CD4-positive, alpha-beta T cell treated with Interleukin-17A for 4 hours (primary cell): ENCODE measurements around the gene MAFG.

Experiments used
- DNase-seq: peaks from one replicate; pipeline ENCODE4 v3.0.0-alpha.2; 2020; ENCODE audit warnings: mixed read lengths

The MAFG gene

DNA sequence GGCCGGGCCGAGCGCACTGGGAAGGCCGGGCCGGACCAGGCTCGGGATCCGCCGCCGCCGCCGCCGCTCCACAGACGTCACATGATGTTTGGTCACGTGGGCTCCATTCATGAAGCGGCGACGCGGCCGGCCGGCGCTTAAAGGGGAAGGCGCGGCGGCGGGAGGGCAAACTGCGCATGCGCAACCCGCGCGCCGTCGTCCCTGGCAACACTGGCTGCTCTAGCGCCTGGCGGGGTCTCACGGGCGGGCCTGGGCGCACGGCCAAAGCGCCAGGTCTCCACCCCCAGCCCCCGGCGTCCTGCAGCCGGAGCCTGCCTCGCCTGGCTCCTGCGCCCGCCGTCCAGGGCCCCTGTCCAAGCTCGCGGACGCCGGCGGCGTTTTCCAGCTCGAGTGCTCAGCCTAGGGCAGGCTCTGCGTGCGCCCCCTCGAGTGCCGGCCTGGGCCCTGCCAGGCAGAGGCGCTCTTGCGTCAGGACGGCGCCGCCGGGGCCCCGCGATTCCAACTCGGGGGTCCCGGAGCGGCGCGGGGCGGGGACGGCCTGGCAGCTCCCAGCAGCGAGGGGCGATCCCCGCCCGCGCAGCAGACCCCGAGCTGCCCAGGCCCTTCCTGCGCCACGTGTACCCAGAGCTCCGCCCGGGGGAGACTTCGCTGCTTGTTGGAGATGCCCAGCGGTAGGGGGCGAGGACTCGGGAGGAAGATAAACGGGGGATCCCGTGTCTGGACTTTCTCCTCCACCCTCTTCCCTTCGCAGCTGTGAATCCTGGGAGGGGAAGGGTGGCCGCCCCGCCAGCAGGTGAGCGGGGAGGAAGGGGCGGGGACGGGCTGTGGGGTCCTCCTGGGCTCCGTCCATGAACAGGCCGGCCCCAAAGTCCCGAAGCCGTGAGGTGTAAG is at the start of gene MAFG:
Gene MAFG, minus strand, starts transcription at position 83 of the 891 bp plus-strand sequence. CDS start 4,550 bp downstream, outside the sequence.
- peak; percentile 94 for DNase-seq

DNA sequence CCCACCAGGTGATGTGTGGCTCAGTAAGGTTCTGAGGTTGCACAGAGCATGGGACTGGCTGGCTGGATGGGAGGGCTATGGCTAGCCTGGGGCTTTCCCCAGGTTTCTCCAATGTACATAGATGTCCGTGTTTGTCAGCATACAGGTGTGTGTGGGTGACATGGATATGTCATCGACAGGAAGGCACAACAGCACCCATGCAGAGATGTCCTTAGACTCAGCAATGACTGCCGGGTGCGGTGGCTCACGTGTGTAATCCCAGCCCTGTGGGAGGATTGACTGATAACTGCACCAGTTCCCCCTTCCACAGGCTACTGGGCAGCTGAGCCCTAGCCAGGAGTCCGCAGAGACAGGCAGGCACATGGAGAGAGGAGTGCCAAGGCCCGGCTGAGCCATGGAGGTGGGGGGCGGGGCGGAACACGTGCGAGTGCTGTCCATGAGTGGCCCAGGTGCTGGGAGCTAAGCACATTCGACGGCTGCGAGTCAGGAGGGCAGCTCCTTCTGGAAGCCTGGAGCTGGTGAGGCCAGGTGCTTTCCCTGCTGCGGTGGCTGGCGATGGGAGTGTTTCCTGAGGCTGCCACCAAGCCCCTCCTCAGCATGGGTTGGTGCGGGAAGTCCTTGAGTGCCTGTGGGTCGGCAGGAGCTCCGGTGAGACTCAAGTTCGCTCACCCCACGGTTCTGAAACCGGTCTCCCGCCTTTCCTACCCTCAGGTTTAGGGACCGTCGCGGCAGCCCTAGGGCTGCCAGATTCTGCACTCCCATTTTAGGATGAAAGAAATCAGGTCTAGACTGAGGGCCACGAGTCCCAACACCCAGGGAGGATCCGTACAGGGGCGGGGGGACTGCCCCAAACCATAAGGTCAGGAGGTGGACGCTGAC is 49.0 kb upstream of the MAFG start:
- DNase-seq = peak; percentile 43

DNA sequence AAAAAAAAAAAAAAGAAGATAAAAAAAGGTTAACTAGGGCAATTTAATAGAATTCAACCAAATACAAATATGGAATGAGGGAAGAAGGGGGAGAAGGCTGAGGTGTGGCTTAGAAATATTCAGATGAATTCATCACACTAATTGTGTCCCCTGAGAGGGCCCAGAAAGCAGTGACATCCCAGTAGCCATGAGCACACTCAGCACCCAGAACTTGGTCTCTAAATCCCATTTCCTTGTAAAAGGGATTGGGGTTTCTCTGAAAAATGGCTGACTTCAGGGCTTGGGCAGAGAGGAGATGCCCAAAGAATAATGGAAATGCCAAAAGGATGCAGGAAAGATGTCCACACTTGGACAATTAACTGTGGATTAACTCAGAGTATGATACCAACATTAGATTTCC is 45.9 kb upstream of the MAFG start:
- no peak for DNase-seq

DNA sequence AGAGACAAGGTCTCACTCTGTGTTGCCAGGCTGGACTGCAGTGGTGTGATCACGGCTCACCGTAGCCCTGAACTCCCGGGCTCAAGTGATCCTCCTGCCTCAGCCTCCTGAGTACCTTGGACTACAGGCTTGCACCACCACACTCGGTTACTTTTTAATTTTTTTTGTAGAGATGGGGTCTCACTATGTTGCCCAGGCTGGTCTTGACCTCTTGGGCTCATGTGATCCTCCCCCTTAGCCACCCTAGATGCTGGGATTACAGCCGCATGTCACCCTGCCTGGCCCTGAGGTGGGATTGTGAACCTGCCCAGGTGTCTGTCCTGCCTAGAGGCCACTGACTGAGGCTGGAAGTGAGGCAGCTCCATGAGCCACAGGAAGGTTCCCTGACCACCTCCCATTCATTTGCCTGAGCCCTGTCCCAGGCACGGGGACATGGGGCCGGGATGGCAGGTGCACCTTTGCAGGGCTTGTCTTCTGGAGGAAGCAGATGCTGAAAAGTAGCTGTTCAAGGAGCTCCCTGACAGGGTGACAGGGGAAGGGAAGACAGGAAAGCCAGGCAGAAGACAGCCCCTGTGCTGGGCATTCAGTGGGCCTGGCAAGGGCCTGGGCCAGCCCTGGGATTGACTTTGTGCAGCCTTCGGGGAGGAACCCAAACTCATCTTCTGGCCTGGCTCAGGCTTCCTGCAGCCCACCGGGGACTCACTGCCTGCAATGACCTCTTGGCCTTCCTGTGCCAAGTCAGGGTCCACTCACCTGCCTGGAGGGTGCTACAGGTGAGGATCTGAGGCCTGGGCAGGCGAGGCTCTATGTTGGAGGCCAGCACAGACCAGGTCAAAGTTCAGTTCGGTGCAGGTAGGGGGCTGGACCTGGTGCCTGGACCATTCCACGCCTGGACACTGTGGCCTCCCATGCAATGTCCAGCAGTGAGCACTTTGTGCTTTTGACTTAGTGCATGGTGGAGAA is 41.6 kb upstream of the MAFG start:
- no peak for DNase-seq

DNA sequence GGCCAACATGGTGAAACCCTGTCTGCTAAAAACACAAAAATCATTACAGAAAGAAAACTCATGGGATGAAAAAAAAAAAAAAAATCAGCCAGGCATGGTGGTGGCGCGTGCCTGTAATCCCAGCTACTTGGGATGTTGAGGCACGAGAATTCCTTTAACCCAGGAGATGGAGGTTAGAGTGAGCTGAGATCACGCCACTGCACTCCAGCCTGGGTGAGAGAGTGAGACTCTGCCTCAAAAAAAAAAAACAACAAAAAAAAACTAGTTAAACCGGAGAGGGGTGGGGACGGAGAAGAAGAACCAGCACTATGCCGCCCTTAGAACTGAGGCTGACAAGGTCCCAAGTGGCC is 40.8 kb upstream of the MAFG start:
- no peak for DNase-seq

DNA sequence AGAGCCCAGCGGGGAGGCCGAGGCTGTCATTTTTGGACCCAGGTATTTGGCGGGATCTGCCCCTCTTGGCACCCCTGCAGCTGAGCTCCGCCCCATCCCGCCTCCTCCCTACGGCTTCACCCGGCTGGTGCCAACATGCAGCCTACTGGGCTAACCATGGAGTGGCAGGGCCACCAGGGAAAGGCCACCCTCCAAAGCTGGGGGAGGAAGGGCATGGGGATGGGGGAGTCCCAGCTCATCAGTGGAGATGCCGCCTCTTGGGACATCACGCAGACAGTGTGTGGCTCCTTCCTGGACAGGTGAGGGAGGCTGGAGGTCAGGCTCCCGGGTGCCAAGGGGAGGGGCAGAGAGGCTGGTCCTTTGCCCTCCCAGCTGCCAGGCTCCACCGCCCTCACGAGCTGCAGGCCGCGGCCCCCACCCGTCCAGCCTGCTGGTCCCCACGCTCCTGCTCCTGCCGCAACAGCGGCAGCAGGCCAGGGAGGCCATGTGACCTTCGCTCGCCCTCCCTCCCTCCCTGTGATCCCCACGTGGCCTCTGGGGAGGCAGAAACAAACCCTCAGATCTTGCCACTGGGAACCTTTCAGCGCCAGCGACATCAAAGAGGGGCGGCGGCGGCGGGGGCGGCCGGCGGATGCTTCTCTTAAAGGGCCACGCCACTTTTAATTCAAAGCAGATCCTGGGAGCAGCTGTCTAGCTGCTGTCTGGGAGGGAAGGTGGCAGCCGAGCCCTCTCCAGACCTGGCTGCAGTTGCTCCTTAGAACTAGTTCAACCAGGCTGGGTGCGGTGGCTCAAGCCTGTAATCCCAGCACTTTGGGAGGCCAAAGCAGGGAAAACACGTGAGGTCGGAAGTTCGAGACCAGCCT is 40.2 kb upstream of the MAFG start:
- DNase-seq = peak; percentile 93

GRCh38 chr17:81967244-81967532 is 39.7 kb upstream of the MAFG start:
- no peak for DNase-seq

DNA sequence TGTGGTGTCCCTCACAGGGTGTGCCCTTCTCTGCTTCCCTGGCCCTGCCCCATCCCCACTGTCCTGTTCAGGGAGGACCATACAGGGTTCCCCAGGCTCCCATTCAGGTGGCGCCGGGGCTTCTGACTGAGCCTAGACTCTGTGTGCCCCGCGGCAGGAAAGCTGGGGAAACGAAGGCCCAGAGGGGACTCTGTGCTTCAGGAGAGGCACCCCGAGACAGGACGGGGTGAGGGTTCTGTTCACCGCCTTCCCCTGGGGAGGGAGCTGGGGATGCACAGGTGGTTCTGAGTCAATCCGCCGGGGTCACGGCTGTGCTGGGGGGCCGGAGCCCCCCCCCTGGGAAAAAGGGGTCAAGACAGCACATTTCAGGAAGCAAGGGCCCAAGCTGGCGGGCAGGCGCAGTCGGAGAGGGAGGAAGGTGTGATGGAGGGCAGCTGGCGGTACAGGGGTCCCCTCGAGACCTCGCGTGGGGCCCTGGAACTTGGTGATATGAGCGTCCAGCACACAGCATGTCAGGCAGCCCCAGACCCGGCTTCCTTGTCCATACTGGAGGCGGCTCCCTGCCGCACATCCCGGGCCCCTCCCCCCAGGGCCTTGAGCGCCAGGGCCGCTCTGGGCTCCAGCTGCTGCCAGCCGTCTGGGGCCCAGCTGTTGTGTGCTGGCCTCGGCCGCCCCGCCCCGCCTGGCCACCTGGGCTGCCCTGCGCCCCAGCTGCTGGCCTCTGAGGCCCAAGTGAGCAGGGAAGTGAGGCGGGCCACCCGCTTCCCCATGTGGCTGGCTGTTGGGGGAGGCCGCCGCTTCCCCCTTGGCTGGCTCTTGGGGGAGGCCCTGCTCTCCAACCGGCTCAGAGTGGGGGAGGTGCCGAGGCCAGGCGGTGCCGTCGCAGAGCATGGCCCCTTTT is 39.1 kb upstream of the MAFG start:
- peak; percentile 13 for DNase-seq

GRCh38 chr17:81964081-81964849 is 36.7 kb upstream of the MAFG start:
- no peak for DNase-seq

GRCh38 chr17:81962499-81963441 is 35.2 kb upstream of the MAFG start:
- DNase-seq = no peak

GRCh38 chr17:81961521-81962498 is 34.3 kb upstream of the MAFG start:
- no peak for DNase-seq

DNA sequence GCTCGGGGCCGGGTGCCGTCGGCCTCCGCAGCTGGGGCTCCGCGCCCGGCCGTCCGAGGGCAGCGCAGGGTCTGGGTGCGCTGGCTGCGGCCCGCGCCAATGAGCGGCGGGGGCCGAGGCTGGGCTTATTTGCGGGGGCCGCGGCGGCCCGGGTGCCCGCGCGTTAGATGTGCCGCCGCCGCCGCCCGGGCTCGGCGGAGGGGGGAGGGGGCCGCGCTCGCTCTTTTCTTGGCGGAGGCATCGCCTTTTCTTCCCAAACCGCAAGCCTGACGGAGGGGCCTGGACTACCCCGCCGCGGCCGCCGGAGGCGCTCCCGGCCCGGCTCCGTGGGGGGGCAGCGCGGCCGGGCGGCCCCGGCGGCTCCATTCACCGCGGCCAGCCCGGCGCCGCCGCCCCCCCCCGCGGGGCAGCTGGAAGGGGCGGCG is 33.6 kb upstream of the MAFG start, which contains the start of gene NOTUM:
Gene NOTUM, minus strand, starts transcription at position 101 of the 425 bp plus-strand sequence. CDS start 278 bp downstream, outside the sequence.
- peak; percentile 35 for DNase-seq

- peak; percentile 27 for DNase-seq
These were observed 32.8 kb upstream of the MAFG start for GRCh38 chr17:81960130-81960958.

DNA sequence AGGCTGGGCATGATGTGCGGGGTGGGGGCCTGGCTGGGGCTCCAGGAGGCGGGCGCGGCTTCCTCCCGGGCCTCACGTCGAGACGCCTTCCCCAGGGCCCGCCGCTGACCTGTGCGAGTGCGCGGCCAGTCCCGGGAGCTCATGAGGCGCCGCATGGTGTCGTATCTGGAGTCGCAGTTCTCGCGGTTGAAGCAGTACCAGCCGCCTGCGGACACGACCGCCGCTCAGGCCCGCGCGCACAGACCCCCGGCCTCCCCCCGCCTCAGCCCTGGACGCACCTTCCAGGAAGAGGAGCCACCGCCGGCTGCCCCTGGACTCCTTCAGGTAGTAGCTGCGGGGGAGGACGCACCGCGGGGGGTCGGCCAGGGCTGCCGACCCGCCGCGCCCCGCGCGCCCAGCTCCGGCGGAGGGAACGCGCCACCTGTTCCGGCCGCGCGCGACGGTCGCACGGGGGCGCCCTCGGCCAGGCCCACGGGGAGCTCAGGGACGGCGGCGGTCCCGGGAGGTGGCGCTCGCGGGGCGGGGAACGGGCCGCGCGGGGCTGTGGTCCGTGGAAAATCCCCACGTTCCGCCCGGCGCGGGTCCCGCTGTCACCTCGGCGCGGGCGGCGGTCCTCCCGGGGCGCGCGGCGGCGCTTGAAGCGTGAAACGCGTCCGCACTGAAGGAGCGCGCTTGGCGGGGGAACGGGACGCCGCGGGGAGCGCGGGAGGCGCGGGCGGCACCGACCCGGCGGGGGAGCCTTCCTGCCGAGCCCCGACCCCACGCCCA is 32.0 kb upstream of the MAFG start:
- DNase-seq = peak; percentile 90

DNA sequence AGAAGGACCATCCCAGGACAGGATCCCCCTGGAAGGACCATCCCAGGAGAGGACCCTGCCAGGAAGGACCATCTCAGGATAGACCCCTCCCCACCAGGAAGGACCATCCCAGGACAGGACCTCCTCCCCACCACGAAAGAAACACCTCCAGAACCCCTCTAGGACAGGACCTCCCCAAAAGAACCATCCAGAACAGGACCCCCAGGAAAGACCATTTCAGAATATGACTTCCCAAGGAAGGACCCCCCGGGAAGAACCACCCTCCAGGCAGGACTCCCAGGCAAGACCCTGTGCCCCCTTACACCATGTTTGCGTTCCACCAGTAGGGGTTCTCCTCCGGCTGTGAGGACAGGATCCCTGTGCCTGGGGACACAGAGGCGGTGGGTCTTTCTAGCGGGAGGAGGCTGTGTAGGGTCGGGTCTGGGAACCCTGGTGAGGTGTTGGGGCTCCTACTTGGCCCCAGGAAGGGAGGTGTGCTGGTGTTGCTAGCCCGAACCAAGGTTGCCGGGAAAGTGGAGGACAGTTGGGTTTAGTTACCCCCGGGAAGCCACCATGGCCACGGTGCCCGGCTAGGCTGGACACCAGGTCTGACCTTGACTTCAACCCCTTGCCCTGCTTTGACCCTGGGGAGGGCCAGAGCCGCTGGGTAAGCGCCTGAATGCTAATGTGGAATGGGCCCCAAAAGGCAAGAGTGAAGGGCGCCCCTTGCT is 31.3 kb upstream of the MAFG start:
- no peak for DNase-seq
